ENCODE results near the gene ELOVL6.
"Not testable (repeated sequence)": the region's sequence is repeated elsewhere in the genome, so short reads cannot be mapped to it uniquely, and the experiment has no call there.

DNA sequence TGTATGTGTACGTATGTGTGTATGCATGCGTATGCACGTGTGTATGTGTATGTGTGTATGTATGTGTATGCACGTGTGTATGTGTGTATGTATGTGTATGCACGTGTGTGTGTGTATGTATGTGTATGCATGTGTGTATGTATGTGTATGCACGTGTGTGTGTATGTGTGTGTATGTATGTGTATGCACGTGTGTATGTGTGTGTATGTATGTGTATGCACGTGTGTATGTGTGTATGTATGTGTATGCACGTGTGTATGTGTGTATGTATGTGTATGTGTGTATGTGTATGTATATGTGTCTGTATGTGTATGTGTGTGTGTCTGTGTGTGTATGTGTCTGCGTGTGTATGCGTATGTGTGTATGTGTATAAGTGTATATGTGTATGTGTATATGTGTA lies 35.2 kb upstream of the ELOVL6 start:
- TF ChIP-seq, protein P1, sequence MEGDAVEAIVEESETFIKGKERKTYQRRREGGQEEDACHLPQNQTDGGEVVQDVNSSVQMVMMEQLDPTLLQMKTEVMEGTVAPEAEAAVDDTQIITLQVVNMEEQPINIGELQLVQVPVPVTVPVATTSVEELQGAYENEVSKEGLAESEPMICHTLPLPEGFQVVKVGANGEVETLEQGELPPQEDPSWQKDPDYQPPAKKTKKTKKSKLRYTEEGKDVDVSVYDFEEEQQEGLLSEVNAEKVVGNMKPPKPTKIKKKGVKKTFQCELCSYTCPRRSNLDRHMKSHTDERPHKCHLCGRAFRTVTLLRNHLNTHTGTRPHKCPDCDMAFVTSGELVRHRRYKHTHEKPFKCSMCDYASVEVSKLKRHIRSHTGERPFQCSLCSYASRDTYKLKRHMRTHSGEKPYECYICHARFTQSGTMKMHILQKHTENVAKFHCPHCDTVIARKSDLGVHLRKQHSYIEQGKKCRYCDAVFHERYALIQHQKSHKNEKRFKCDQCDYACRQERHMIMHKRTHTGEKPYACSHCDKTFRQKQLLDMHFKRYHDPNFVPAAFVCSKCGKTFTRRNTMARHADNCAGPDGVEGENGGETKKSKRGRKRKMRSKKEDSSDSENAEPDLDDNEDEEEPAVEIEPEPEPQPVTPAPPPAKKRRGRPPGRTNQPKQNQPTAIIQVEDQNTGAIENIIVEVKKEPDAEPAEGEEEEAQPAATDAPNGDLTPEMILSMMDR (IDR thresholded peaks at IDR 0.05; ENCODE audit: low read depth, low read length), result not testable (repeated sequence)
- TF ChIP-seq EZH2phosphoT487 (IDR thresholded peaks at IDR 0.05; ENCODE audit: low read depth), result not testable (repeated sequence)

All from OCI-LY3 (cell line).